ENCODE measurements around the gene PCNA. TPM values are rescaled to one million over a fixed set of nuclear protein-coding genes. Genes with fewer than 3 reads are reported as not detected.

The PCNA gene
- total and polyA plus RNA-seq, 9 of the 15 experiments (the other 6 are each of a cell fraction or from before 2014, with no cell fraction given) = 213 to 390 (median 291) TPM

DNA sequence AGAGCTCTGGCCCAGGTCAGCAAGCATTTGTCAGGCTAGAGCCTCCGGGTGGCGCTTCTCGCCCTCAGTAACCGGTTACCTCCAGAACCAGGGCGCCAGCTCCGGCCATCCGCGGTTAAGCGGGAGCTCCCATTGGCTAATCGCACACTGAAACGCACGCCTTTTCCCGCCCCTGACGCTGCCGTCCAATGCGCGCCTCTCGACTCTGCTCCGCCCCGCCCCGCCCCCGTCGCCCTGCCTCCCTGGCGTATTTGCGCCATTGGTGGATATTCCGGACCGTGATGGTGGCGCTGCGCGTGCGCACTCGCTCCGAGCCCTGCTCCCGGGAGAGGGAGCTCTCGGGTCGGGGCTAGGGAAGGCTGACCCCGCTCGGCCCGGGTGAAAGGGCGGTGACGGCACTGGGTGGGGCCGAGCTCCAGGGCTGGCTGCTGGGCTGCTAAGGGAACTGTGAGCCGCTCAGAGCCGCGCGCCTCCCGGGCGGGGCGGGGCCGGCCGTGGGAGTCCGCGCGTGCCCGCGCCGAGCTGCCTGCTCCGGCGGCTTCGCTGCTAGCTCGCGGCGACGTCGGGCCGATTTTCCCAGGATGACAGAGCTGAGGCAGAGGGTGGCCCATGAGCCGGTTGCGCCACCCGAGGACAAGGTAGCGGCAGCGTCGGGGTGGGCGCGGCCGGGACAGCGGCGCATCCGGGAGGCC, 6.9 kb upstream of the PCNA start, which contains the start of gene CDS2 (continued):
- TF ChIP-seq, protein P1, sequence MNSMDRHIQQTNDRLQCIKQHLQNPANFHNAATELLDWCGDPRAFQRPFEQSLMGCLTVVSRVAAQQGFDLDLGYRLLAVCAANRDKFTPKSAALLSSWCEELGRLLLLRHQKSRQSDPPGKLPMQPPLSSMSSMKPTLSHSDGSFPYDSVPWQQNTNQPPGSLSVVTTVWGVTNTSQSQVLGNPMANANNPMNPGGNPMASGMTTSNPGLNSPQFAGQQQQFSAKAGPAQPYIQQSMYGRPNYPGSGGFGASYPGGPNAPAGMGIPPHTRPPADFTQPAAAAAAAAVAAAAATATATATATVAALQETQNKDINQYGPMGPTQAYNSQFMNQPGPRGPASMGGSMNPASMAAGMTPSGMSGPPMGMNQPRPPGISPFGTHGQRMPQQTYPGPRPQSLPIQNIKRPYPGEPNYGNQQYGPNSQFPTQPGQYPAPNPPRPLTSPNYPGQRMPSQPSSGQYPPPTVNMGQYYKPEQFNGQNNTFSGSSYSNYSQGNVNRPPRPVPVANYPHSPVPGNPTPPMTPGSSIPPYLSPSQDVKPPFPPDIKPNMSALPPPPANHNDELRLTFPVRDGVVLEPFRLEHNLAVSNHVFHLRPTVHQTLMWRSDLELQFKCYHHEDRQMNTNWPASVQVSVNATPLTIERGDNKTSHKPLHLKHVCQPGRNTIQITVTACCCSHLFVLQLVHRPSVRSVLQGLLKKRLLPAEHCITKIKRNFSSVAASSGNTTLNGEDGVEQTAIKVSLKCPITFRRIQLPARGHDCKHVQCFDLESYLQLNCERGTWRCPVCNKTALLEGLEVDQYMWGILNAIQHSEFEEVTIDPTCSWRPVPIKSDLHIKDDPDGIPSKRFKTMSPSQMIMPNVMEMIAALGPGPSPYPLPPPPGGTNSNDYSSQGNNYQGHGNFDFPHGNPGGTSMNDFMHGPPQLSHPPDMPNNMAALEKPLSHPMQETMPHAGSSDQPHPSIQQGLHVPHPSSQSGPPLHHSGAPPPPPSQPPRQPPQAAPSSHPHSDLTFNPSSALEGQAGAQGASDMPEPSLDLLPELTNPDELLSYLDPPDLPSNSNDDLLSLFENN (IDR thresholded peaks at IDR 0.05; ENCODE audit: low read depth in 2 of 2, low read length in 2 of 2) = no peak
- TF ChIP-seq GATA2 (CRISPR knock-in tag; IDR thresholded peaks at IDR 0.05) (0 out of 2 replicates have a peak, but pooled peaks have one; percentile 51), ZNF586 (CRISPR knock-in tag; conservative IDR thresholded peaks at IDR 0.05) (no peak), CBX8 (IDR thresholded peaks at IDR 0.05; ENCODE audit: borderline replicate concordance, extremely low read depth, low read depth, low read length, poor library complexity, severe bottlenecking) (no peak), TCFL5 (CRISPR knock-in tag; conservative IDR thresholded peaks at IDR 0.05) (no peak), SMAD2 (IDR thresholded peaks at IDR 0.05; ENCODE audit: low read depth, low read length) (no peak), FOXA3 (CRISPR knock-in tag; conservative IDR thresholded peaks at IDR 0.05 in 1 of 2, IDR thresholded peaks at IDR 0.05 in 1 of 2) (no peak), KAT2B (IDR thresholded peaks at IDR 0.05; ENCODE audit: low read depth, low read length) (peak; percentile 91), ZNF561 (CRISPR knock-in tag; conservative IDR thresholded peaks at IDR 0.05) (no peak), PATZ1 (CRISPR knock-in tag; IDR thresholded peaks at IDR 0.05; ENCODE audit: borderline replicate concordance) (no peak)

All from K562 (cell line).